SK-N-SH treated with all-trans-retinoic acid at 6 μM for 48 hours (cell line): ENCODE measurements around the gene GRAP2.

Source experiments
- ATAC-seq: fragments of 200-7000 bp; cut with Tn5 transposase; 3 replicates; pipeline ENCODE4 v1.9.1; 2020; ENCODE audit warnings: mild to moderate bottlenecking, moderate library complexity
- ARNTL ChIP-seq: fragments of 450-650 bp; formaldehyde crosslinking; IDR thresholded peaks from 2 replicates; pipeline ENCODE4 v1.5.0; 2020; ENCODE audit warnings: low read depth, mild to moderate bottlenecking, moderate library complexity, borderline replicate concordance
- BACH2 ChIP-seq: fragments of 250-450 bp; sonication (Bioruptor Pico); IDR thresholded peaks from 2 replicates; pipeline ENCODE4 v1.9.0; 2021; ENCODE audit warnings: mild to moderate bottlenecking, borderline replicate concordance
- CREB5 ChIP-seq: fragments of 250-450 bp; sonication (Bioruptor Pico); IDR thresholded peaks from 2 replicates; pipeline ENCODE4 v1.5.1; 2020; ENCODE audit warnings: low read depth, mild to moderate bottlenecking, moderate library complexity
- CSDC2 ChIP-seq: fragments of 250-450 bp; sonication (Bioruptor Pico); IDR thresholded peaks from 2 replicates; pipeline ENCODE4 v1.5.0; 2020; ENCODE audit warnings: mild to moderate bottlenecking, moderate library complexity
- CSRNP3 ChIP-seq: fragments of 250-450 bp; sonication (Bioruptor Pico); IDR thresholded peaks from 2 replicates; pipeline ENCODE4 v1.5.1; 2021; ENCODE audit warnings: mild to moderate bottlenecking, moderate library complexity
- ESRRG ChIP-seq: fragments of 250-450 bp; sonication (Bioruptor Pico); IDR thresholded peaks from 2 replicates; pipeline ENCODE4 v1.6.1; 2021; ENCODE audit warnings: mild to moderate bottlenecking
- ISL1 ChIP-seq: fragments of 250-450 bp; sonication (Bioruptor Pico); IDR thresholded peaks from 2 replicates; pipeline ENCODE4 v2.1.2; 2022; ENCODE audit warnings: mild to moderate bottlenecking, moderate library complexity
- OSR1 ChIP-seq: fragments of 250-450 bp; sonication (Bioruptor Pico); IDR thresholded peaks from 2 replicates; pipeline ENCODE4 v1.8.0; 2022; ENCODE audit warnings: moderate library complexity, mild to moderate bottlenecking, inconsistent platforms
- PATZ1 ChIP-seq: fragments of 250-450 bp; sonication (Bioruptor Pico); IDR thresholded peaks from 2 replicates; pipeline ENCODE4 v1.8.0; 2020; ENCODE audit warnings: mild to moderate bottlenecking, moderate library complexity, borderline replicate concordance
- POU6F1 ChIP-seq: fragments of 250-450 bp; sonication (Bioruptor Pico); IDR thresholded peaks from 2 replicates; pipeline ENCODE4 v1.8.0; 2021; ENCODE audit warnings: low read depth, mild to moderate bottlenecking, moderate library complexity, borderline replicate concordance
- PPARA ChIP-seq: fragments of 250-450 bp; sonication (Bioruptor Pico); IDR thresholded peaks from 2 replicates; pipeline ENCODE4 v1.5.0; 2020; ENCODE audit warnings: mild to moderate bottlenecking, borderline replicate concordance
- RARB ChIP-seq: fragments of 250-450 bp; sonication (Bioruptor Pico); IDR thresholded peaks from 2 replicates; pipeline ENCODE4 v1.8.0; 2021; ENCODE audit warnings: mild to moderate bottlenecking, moderate library complexity
- SNAI2 ChIP-seq: fragments of 250-450 bp; sonication (Bioruptor Pico); IDR thresholded peaks from 2 replicates; pipeline ENCODE4 v1.5.0; 2020; ENCODE audit warnings: mild to moderate bottlenecking, moderate library complexity
- TCF4 ChIP-seq: fragments of 250-450 bp; sonication (Bioruptor Pico); IDR thresholded peaks from 2 replicates; pipeline ENCODE4 v1.8.0; 2021; ENCODE audit warnings: mild to moderate bottlenecking, moderate library complexity, borderline replicate concordance
- TOX ChIP-seq: fragments of 250-450 bp; sonication (Bioruptor Pico); IDR thresholded peaks from 2 replicates; pipeline ENCODE4 v1.8.0; 2021; ENCODE audit warnings: mild to moderate bottlenecking, moderate library complexity, borderline replicate concordance
- TSHZ2 ChIP-seq: fragments of 250-450 bp; sonication (Bioruptor Pico); IDR thresholded peaks from 2 replicates; pipeline ENCODE4 v1.5.0; 2020; ENCODE audit warnings: mild to moderate bottlenecking, moderate library complexity
- ZFP3 ChIP-seq: fragments of 250-450 bp; sonication (Bioruptor Pico); IDR thresholded peaks from 2 replicates; pipeline ENCODE4 v1.5.0; 2020; ENCODE audit warnings: mild to moderate bottlenecking, moderate library complexity
- ZFP30 ChIP-seq: fragments of 450-650 bp; formaldehyde crosslinking; IDR thresholded peaks from 2 replicates; pipeline ENCODE4 v1.5.0; 2022; ENCODE audit warnings: mild to moderate bottlenecking, moderate library complexity
- ZNF565 ChIP-seq: fragments of 450-650 bp; formaldehyde crosslinking; conservative IDR thresholded peaks from 2 replicates; pipeline ENCODE4 v1.5.0; 2020; ENCODE audit warnings: low read depth, mild to moderate bottlenecking, moderate library complexity
- ZNF70 ChIP-seq: fragments of 450-650 bp; formaldehyde crosslinking; IDR thresholded peaks from 2 replicates; pipeline ENCODE4 v1.5.0; 2020; ENCODE audit warnings: mild to moderate bottlenecking, moderate library complexity
- ZNF8 ChIP-seq: fragments of 450-650 bp; formaldehyde crosslinking; IDR thresholded peaks from 2 replicates; pipeline ENCODE4 v1.5.0; 2020; ENCODE audit warnings: mild to moderate bottlenecking, moderate library complexity

Gene GRAP2

GRCh38 chr22:39895682-39896081, 5.2 kb upstream of the GRAP2 start:
- no peak for ATAC-seq
- no peak for TF ChIP-seq CSDC2 (CRISPR knock-in tag)
- no peak for TF ChIP-seq BACH2 (CRISPR knock-in tag)

- ATAC-seq, result no peak
- TF ChIP-seq RARB (CRISPR knock-in tag) (no peak), ZNF8 (CRISPR knock-in tag) (no peak), ZFP3 (no peak), PPARA (CRISPR knock-in tag) (no peak), CSRNP3 (CRISPR knock-in tag) (no peak), OSR1 (CRISPR knock-in tag) (no peak), ESRRG (CRISPR knock-in tag) (no peak), PATZ1 (CRISPR knock-in tag) (no peak), CSDC2 (CRISPR knock-in tag) (no peak), CREB5 (CRISPR knock-in tag) (no peak), ZFP30 (no peak), ISL1 (no peak), ZNF70 (CRISPR knock-in tag) (no peak)
Measured at GRCh38 chr22:39896313-39896996, 4.4 kb upstream of the GRAP2 start.

GRCh38 chr22:39897841-39898240, 3.0 kb upstream of the GRAP2 start:
- ATAC-seq, result no peak
- TF ChIP-seq SNAI2 (no peak), ZNF8 (CRISPR knock-in tag) (no peak), ZFP30 (no peak), ESRRG (CRISPR knock-in tag) (no peak), PPARA (CRISPR knock-in tag) (no peak), ARNTL (no peak), ZNF70 (CRISPR knock-in tag) (no peak), ZFP3 (no peak)

GRCh38 chr22:39898997-39899396, 1.9 kb upstream of the GRAP2 start:
- ATAC-seq, result no peak
- TF ChIP-seq ZFP30 (no peak), RARB (CRISPR knock-in tag) (no peak), CSRNP3 (CRISPR knock-in tag) (no peak), ZNF565 (CRISPR knock-in tag) (no peak), BACH2 (CRISPR knock-in tag) (no peak), ISL1 (no peak), OSR1 (CRISPR knock-in tag) (no peak), SNAI2 (no peak), PPARA (CRISPR knock-in tag) (no peak), ZNF8 (CRISPR knock-in tag) (no peak), POU6F1 (no peak), TOX (no peak), CSDC2 (CRISPR knock-in tag) (no peak), PATZ1 (CRISPR knock-in tag) (no peak), TSHZ2 (CRISPR knock-in tag) (no peak), TCF4 (CRISPR knock-in tag) (no peak), ARNTL (no peak)
- TF ChIP-seq, all 23 proteins: peak for 0
